HG03175 (cell line): ENCODE results near the gene ARHGAP42.
"Not testable (repeated sequence)": the region's sequence is repeated elsewhere in the genome, so short reads cannot be mapped to it uniquely, and the experiment has no call there.

Experiments used
- ATAC-seq: cut with Tn5 transposase; IDR thresholded peaks from one replicate; pipeline ENCODE4 v1.9.1; 2021; ENCODE audit warnings: mild to moderate bottlenecking, moderate library complexity; ENCODE audit not compliant: unreplicated experiment

ARHGAP42 gene

DNA sequence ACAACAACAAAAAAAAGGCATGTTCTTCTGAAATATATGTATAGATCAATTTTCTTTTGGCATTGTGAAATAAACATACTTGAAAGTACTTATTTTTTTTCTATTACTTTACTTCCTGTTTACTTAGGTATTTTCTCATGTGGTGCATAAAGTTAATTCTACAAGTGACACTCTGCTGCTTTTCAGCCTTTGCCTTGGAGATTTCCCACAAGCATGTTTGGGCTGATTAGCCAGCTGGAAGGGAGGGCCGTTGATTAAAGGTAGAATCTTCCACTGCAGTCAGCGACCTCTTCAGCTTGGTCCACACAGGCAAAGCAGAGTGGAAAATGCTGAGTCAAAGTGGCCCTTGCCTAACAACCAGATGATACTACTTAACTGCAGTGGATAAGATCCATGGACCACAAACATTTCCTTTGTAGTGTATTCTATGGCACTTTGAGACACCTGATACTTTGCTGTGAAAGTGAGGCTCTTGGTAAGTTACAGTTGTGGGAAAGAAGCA, 176.0 kb downstream of the ARHGAP42 start:
- peak; percentile 83 for ATAC-seq

DNA sequence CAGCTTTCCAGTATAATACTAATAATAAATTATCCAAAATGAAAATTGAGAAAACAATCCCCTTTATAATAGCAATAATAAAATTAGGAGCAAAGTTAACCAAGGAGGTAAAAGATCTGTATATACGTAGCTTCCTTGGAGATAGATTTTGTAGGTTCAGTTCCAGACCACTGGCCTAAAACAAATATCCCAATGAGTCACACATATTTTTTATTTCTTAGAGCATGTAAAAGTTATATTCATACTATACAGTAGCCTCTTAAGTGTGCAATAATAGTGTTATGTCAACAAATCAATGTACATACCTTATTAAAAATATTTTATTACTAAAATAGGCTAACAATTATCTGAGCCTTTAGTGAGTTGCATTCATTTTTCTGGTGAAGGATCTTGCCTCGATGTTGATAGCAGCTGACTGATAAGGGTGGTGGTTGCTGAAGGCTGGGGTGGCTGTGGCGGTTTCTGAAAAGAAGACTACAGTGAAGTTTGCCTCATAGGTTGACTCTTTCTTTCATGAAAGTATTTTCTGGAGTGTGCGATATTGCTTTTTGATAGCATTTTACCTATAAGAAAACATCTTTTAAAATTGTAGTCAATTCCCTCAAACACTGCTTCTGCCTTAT, 178.5 kb downstream of the ARHGAP42 start:
- ATAC-seq = no peak

- peak; percentile 41 for ATAC-seq
Observed at GRCh38 chr11:100866453-100866852, 179.4 kb downstream of the ARHGAP42 start.

GRCh38 chr11:100867606-100868005, 180.5 kb downstream of the ARHGAP42 start:
- ATAC-seq = no peak

DNA sequence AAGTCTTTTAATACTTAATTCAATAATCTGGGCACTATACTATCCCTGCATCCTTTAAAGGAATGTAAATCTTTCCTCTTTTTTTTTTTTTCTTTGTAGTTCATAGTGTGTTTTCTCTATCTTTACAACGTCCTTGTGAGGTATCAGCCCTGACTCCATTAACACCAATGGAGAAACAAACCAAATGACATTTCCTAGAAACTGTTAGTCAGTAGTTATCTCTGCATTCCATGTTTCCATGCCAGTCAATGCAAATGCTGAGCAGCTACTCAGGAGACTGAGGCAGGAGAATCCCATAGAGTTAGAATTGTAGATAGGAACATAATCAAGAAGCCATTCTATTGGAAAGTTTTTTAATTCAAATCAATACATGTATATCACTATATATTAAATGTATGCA, 182.2 kb downstream of the ARHGAP42 start:
- no peak for ATAC-seq

GRCh38 chr11:100870138-100870537, 183.1 kb downstream of the ARHGAP42 start:
- no peak for ATAC-seq

DNA sequence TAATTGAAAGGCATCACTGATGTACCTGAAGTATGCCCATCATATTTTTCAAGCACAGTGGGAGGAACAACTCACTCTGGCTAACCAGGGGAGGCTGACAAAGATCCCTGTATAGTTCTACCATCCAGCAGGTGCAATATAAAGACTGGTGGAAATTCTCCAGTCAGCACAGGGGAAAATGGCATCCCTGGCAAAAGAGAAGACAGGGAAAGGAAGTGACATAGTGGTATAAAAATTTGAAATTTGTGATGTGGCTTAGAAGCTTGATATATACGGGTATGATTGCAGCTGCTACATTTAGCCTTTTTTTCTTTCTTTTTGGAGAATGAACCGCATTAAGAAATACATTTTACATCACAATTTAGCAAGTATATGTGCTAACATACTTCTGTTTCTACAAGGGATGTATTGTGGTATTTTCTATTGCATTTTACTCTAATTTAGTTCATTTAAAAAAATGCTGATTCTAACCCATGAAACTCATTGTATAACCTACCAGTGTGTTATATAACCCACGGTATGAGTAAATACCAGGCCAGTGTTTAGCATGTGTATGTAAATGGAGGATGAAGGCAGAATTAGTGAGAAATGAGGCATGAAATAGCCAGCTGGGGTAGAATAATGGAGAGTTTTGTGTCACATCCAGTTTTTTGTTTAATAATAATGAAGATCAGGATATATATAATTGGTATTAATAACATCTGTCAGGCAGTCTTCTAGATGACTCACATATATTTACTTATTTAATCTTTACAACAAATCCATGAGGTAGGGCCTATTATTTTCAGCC, 186.1 kb downstream of the ARHGAP42 start:
- ATAC-seq = no peak

- no peak for ATAC-seq
Observed at GRCh38 chr11:100874203-100874602, 187.1 kb downstream of the ARHGAP42 start.

DNA sequence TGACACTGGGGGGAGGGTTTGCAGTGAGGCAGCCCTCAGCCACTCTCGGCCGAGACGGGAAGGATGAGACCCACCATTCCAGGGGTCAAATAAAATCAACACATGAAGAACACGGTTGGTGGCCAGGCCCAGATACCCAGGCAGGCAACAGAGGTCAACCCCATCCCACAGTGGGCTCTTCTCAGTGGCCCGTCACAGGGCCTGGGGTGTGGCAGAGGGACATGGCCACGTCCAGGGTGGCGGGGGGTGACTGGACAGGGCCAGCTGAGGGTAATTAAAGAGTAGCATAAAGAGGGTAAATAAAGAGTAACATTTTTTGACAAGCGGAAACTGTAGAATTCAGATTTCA, 188.4 kb downstream of the ARHGAP42 start:
- ATAC-seq = no peak

DNA sequence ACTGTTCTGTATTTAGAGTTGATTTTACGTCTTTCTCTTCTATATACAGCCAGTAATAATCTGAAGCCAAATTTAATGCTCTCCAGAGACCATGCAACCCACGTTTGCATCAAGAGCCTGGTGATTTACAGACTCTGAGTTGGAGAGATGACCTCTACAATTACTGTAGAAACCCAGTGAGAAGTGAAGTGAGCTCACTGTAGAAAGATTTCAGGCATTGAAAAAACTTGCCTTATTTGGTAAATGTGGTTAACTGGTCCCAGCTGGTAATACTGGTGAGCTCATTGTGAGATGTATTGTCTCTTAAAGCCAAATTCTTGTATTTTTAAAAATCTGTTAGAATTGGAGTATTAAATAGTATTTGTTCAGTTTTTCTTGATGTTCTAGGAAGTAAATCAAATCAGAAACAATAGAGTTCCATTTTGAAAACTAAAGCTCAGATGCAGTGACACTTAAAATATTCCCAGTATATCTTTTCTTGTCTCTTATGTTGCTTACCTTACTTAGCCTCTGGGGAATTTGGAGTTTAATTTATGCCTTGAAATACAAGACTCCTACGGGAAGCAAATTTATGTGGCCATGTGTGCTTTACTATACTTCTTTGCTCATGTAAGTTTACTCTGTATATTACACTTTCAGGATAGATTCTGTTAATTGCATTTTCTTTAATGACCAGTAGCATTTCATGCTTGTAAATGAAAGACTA, 189.9 kb downstream of the ARHGAP42 start:
- ATAC-seq = peak; percentile 68

DNA sequence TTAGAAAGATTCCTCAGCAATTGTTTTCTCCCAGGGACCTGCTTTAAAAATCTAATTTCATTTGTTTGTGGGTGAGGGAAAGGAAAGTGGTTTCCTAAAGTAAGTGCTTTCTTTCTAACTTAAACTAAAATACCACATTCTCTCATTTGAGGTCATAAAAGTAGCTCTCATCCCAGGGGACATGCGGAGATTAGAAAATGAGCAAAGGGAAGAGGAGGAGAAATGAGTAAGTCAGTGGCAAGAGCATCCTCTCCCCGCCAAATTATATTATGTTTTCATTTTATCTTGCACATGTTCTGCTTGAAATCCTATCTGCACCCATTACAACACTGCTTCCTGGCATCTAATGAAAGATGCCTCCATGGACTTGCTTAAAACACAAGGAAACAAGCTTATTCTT, 191.4 kb downstream of the ARHGAP42 start:
- no peak for ATAC-seq

DNA sequence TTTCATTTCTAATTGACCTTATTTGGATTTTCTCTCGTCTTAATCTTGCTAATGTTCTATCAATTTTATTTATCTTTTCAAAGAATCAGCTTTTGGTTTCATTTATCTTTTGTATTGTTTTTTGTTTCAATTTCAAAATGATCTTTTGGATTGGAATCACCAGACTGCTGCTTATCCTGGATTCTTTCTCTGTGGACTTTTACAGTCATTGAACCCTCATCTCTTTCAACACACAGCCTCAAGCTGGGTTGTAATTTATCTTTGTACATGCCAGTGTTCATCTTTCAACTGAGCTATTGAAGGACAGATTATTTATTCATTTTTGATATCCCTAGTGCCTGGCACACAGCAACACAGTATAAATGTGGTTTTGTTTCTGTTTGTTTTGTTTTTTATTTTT, 195.9 kb downstream of the ARHGAP42 start:
- ATAC-seq = no peak

DNA sequence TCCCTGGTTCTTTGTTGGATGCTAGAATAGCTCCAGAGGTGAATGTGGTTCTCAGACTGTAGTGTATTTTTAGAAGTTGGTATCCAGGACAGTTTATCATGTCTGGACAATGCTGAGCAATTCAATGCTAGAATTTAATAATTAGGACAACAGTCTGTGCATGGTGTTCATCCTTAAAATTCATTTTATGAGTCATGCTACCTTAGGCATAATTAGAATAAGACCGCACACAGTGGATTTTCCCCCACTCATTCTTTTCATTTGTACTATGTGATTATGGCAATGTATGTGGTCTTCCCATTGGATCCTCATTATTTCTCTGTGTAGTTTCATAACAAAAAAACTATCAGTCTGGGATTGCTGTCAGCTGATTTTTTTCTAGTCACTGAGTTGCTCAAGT, 196.7 kb downstream of the ARHGAP42 start:
- ATAC-seq = no peak

- no peak for ATAC-seq
Observed at GRCh38 chr11:100887659-100888058, 200.6 kb downstream of the ARHGAP42 start.

DNA sequence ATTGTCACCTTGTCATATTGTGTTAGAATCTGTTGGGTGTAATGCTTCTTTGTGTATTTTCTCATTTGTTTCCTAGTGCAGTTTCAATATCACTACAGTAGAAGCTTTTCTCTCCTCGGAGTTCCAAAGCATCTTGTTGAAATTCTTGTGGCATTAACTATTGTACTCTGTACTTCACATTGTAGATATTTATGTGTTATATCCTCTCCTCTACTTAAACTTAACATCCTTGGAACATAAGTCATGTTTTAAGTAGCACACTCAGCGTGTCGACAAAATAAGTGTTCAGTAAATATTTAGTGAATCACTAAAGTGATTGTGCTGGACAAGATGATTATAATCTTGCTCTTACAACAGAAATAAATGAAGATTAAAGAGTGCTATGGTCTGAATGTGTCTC, 201.7 kb downstream of the ARHGAP42 start:
- ATAC-seq = no peak

- ATAC-seq = no peak
Observed at GRCh38 chr11:100889758-100890157, 202.7 kb downstream of the ARHGAP42 start.

DNA sequence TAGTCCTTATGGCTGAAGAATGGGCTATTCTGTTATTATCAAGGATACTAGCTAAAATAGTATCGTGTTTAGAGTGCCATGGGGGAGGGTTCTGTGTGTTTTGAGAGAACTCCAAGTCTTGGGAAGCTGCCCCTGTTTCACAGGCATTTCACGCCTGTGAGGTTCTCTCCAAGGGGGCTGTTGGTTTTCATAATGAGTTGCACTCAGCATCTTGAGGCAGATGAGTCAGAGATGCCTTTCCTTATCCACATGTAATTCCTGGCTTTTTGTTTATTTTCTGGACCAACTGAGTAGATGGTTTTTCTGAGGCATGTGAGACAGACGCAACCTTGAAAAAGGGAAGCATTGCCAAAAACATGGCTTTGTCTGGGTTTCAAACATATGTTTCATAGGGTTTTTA, 203.7 kb downstream of the ARHGAP42 start:
- no peak for ATAC-seq

GRCh38 chr11:100892886-100893285, 205.8 kb downstream of the ARHGAP42 start:
- ATAC-seq = no peak

- ATAC-seq = no peak
Observed at GRCh38 chr11:100895449-100895848, 208.4 kb downstream of the ARHGAP42 start.

- ATAC-seq = not testable (repeated sequence)
Observed at GRCh38 chr11:100895976-100896375, 208.9 kb downstream of the ARHGAP42 start.

- not testable (repeated sequence) for ATAC-seq
Observed at GRCh38 chr11:100901471-100901870, 214.4 kb downstream of the ARHGAP42 start.
